SK-N-MC (cell line): ENCODE data around the gene IL10RB.

ENCODE experiments used
- EZH2 ChIP-seq: fragments of 200-600 bp; sonication (generic); IDR thresholded peaks from one replicate; pipeline ENCODE4 v1.6.1; 2017; ENCODE audit warnings: antibody characterized with exemption
- FOXP2 ChIP-seq: optimal IDR thresholded peaks from 2 replicates; pipeline ENCODE3; 2011; ENCODE audit warnings: mild to moderate bottlenecking, moderate library complexity; ENCODE audit not compliant: insufficient read depth; ENCODE audit errors: extremely low read length, control extremely low read depth
- POLR2AphosphoS5 ChIP-seq: IDR thresholded peaks from 2 replicates; pipeline ENCODE4 v1.6.1; 2012; ENCODE audit warnings: mild to moderate bottlenecking, low read depth, low read length, borderline replicate concordance

GRCh38 chr21:33327326-33327725, 61.2 kb downstream of the IL10RB start:
- TF ChIP-seq EZH2: no peak
- TF ChIP-seq POLR2AphosphoS5: no peak
- no peak for TF ChIP-seq FOXP2
